C4-2B (cell line): ENCODE measurements around the gene STXBP2.

ENCODE experiments used
- CTCF ChIP-seq: fragments of 450-650 bp; conservative IDR thresholded peaks from 2 replicates; pipeline ENCODE4 v1.5.1; 2017; ENCODE audit warnings: mild to moderate bottlenecking
- ZFX ChIP-seq: fragments of 450-650 bp; IDR thresholded peaks from 2 replicates; pipeline ENCODE4 v1.6.1; 2017

GRCh38 chr19:7654401-7654800 is 17.5 kb downstream of the STXBP2 start:
- TF ChIP-seq CTCF, result no peak
- no peak for TF ChIP-seq ZFX
